ENCODE results near the gene TPGS1.

The TPGS1 gene

DNA sequence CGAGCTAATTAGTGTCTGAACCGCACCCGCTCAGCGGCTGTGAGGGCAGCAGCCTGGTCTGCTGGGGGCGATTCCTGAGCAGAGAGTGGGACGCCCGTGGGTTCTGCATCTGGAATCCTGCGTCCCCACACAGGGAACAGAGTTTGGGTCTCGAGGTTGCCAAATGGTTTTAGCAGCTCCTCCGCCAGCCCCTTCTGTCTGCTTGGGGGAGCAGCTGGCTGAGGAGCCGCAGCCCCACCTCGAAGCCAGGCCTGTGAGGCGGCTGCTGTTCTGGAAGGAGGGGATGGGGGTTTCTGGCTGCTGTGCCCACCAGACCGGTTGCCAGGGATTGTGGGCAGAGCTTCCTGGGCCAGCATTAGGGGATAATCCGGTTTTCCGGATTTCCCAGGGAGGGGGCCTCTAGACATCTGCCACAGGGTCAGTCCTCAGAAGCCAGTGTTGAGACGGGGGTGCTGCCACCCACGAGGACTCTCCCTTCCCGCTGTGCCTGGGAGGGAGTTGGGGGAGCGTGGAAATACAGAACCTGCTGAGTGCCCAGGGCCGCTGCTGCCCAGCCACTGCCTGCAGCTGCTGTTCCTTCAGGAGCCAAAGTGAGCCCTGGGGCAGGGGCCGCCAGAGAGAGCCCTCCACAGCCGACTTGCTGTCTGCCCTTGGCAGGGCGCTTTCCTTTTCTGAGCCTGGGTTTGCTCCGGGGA lies 26.2 kb downstream of the TPGS1 start:
- H4K8ac ChIP-seq (ENCODE audit: low read depth, low read length) = no peak overlapping the region
- H3K79me1 ChIP-seq (ENCODE audit: low read depth, low read length) = peaks cover 50% of the 10 kb centered on the region
- H3K4me1 ChIP-seq (ENCODE audit: control insufficient read depth in 2 of 2, insufficient read depth in 1 of 2, low read depth in 1 of 2, low read length in 2 of 2) = peaks cover 11 to 12% of the 10 kb centered on the region in 2 donors
- peak overlapping the region; percentile 90 for H3K4ac ChIP-seq (ENCODE audit: low read length)
- H3K4me3 ChIP-seq (ENCODE audit: low read length in 2 of 2) = peak overlapping the region; percentile 97
- peak overlapping the region; percentile 63 for H3K14ac ChIP-seq (ENCODE audit: low read length)
- no peak overlapping the region for H4K91ac ChIP-seq (ENCODE audit: low read depth, low read length, poor library complexity)
- H3K23ac ChIP-seq (ENCODE audit: low read depth, low read length, poor library complexity) = peak overlapping the region; percentile 96
- H3K9ac ChIP-seq (ENCODE audit: low read depth, low read length, poor library complexity) = peak overlapping the region; percentile 83
- H3K4me2 ChIP-seq (ENCODE audit: insufficient read depth, low read length, poor library complexity, severe bottlenecking) = peak overlapping the region; percentile 98
- no peak for DNase-seq (ENCODE audit: low spot score)
- H3K27ac ChIP-seq (replicated peaks; ENCODE audit: low read length) = peak overlapping the region; percentile 72
- no peaks in the 10 kb centered on the region for H3K27me3 ChIP-seq (ENCODE audit: control insufficient read depth in 3 of 3, insufficient read depth in 3 of 3, low read depth in 1 of 3, low read length in 3 of 3)
- no peak overlapping the region for H2BK120ac ChIP-seq (ENCODE audit: low read depth, low read length)
- peaks cover 28 to 47% of the 10 kb centered on the region in 2 donors for H3K36me3 ChIP-seq (replicated peaks in 1 of 2; ENCODE audit: control insufficient read depth in 2 of 2, insufficient read depth in 2 of 2, low read length in 2 of 2)
- H3K9me3 ChIP-seq (replicated peaks in 1 of 2; ENCODE audit: control insufficient read depth in 2 of 2, insufficient read depth in 1 of 2, low read depth in 1 of 2, low read length in 2 of 2) = no peaks in the 10 kb centered on the region
- H2BK5ac ChIP-seq (ENCODE audit: low read length) = peak overlapping the region; percentile 96
- no peak overlapping the region for H2BK12ac ChIP-seq (ENCODE audit: low read length)
- H2AFZ ChIP-seq (ENCODE audit: low read length) = no peak overlapping the region
- peak overlapping the region; percentile 85 for H3K18ac ChIP-seq (ENCODE audit: low read length)
- peak overlapping the region; percentile 89 for H2BK15ac ChIP-seq (ENCODE audit: low read length)
- peak overlapping the region; percentile 97 for H2AK5ac ChIP-seq (ENCODE audit: low read depth, low read length)
- no CpG with 5 or more reads among the region's 25 CpGs for WGBS, 2 donors (ENCODE audit: extremely low coverage in 2 of 2, insufficient read length in 2 of 2, insufficient replicate concordance in 1 of 2)

DNA sequence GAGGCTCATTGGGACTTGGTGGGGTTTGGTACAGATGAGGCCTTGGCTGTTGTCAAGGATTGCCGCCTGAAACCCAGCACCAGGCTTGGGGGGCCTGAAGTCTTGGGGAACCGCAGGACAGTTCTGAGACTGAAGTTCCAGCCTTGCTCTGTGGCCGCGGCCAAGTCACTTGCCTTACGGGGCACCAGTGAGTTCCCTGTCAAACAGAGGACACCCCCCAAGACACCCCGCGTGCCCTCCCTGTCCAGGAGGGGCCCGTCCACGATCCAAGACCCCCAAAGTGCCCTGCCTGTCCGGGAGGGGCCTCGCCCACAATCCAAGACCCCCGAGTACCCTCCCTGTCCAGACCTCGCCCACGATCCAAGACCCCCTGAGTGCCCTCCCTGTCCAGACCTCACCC lies 26.8 kb downstream of the TPGS1 start:
- no peak overlapping the region for H3K4me3 ChIP-seq (ENCODE audit: low read length in 2 of 2)

DNA sequence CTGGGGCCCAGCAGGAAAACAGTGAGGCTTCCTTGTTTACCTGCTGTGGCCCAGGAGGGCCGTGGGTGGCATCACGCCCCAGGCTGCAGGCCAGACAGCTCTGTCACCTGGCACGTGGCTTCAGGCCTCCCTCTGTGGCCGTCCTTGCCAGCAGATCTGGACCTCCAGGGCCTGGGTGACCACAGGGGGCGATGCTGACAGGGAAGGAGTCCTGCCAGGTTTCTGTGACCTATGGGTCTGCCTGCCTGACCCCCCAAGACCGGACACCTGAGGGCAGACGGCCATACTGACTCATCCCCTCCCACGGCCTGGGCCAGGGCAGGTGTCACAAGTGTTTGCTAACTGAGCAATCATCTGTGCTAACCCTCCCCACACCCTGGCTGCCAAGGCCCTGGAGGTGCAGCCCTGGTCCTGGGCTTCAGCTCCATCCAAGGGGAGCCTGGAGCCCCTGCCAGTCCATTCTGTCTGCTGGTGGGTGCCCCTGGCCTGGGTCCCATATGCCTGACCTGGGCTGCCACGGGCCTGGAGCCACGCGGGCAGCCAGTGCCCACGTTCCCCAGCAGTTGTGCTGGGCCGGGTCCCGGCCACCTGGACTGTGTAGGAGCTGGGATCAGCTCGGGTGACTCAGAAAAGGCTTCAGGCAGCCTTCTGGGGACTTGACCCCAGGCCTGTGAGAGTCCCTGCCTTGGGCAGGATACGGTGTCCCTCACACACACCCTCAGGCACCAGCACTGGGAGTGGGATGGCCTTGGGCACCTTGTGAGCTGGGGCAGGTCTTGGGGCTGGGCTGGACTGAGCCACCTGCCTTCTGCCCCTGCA lies 27.9 kb downstream of the TPGS1 start:
- Histone ChIP-seq H4K91ac (ENCODE audit: low read depth, low read length, poor library complexity) (no peak overlapping the region), H3K18ac (ENCODE audit: low read length) (no peak overlapping the region), H2AK5ac (ENCODE audit: low read depth, low read length) (no peak overlapping the region), H3K4ac (ENCODE audit: low read length) (no peak overlapping the region), H3K4me1 (ENCODE audit: control insufficient read depth in 2 of 2, insufficient read depth in 1 of 2, low read depth in 1 of 2, low read length in 2 of 2) (peaks cover 7 to 11% of the 10 kb centered on the region in 2 donors), H3K9me3 (replicated peaks in 1 of 2; ENCODE audit: control insufficient read depth in 2 of 2, insufficient read depth in 1 of 2, low read depth in 1 of 2, low read length in 2 of 2) (no peaks in the 10 kb centered on the region), H3K27me3 (ENCODE audit: control insufficient read depth in 3 of 3, insufficient read depth in 3 of 3, low read depth in 1 of 3, low read length in 3 of 3) (no peaks in the 10 kb centered on the region), H4K8ac (ENCODE audit: low read depth, low read length) (no peak overlapping the region), H3K27ac (replicated peaks; ENCODE audit: low read length) (no peak overlapping the region), H2BK5ac (ENCODE audit: low read length) (no peak overlapping the region), H3K9ac (ENCODE audit: low read depth, low read length, poor library complexity) (no peak overlapping the region), H2BK120ac (ENCODE audit: low read depth, low read length) (no peak overlapping the region), H3K23ac (ENCODE audit: low read depth, low read length, poor library complexity) (peak overlapping the region; percentile 43), H3K4me3 (ENCODE audit: low read length in 2 of 2) (no peak overlapping the region), H2AFZ (ENCODE audit: low read length) (no peak overlapping the region), H3K36me3 (replicated peaks in 1 of 2; ENCODE audit: control insufficient read depth in 2 of 2, insufficient read depth in 2 of 2, low read length in 2 of 2) (peaks cover 38 to 59% of the 10 kb centered on the region in 2 donors), H2BK15ac (ENCODE audit: low read length) (no peak overlapping the region), H3K79me1 (ENCODE audit: low read depth, low read length) (peaks cover 49% of the 10 kb centered on the region), H3K14ac (ENCODE audit: low read length) (no peak overlapping the region), H2BK12ac (ENCODE audit: low read length) (no peak overlapping the region), H3K4me2 (ENCODE audit: insufficient read depth, low read length, poor library complexity, severe bottlenecking) (no peak overlapping the region)
- no CpG with 5 or more reads among the region's 16 CpGs for WGBS, 2 donors (ENCODE audit: extremely low coverage in 2 of 2, insufficient read length in 2 of 2, insufficient replicate concordance in 1 of 2)
- no peak for DNase-seq (ENCODE audit: low spot score)

More for the DNA sequence above, 26.8 kb downstream of the TPGS1 start:
- Histone ChIP-seq H2BK12ac (ENCODE audit: low read length) (no peak overlapping the region), H3K9me3 (replicated peaks in 1 of 2; ENCODE audit: control insufficient read depth in 2 of 2, insufficient read depth in 1 of 2, low read depth in 1 of 2, low read length in 2 of 2) (no peaks in the 10 kb centered on the region), H3K18ac (ENCODE audit: low read length) (no peak overlapping the region), H3K23ac (ENCODE audit: low read depth, low read length, poor library complexity) (no peak overlapping the region), H2BK5ac (ENCODE audit: low read length) (no peak overlapping the region), H2AFZ (ENCODE audit: low read length) (no peak overlapping the region), H3K4ac (ENCODE audit: low read length) (no peak overlapping the region), H2BK120ac (ENCODE audit: low read depth, low read length) (no peak overlapping the region), H3K36me3 (replicated peaks in 1 of 2; ENCODE audit: control insufficient read depth in 2 of 2, insufficient read depth in 2 of 2, low read length in 2 of 2) (peaks cover 34 to 53% of the 10 kb centered on the region in 2 donors), H3K14ac (ENCODE audit: low read length) (no peak overlapping the region), H3K79me1 (ENCODE audit: low read depth, low read length) (peaks cover 49% of the 10 kb centered on the region), H4K91ac (ENCODE audit: low read depth, low read length, poor library complexity) (no peak overlapping the region), H4K8ac (ENCODE audit: low read depth, low read length) (no peak overlapping the region), H2AK5ac (ENCODE audit: low read depth, low read length) (no peak overlapping the region), H2BK15ac (ENCODE audit: low read length) (no peak overlapping the region), H3K9ac (ENCODE audit: low read depth, low read length, poor library complexity) (no peak overlapping the region), H3K4me1 (ENCODE audit: control insufficient read depth in 2 of 2, insufficient read depth in 1 of 2, low read depth in 1 of 2, low read length in 2 of 2) (peaks cover 8 to 11% of the 10 kb centered on the region in 2 donors), H3K4me2 (ENCODE audit: insufficient read depth, low read length, poor library complexity, severe bottlenecking) (peak overlapping the region; percentile 2), H3K27ac (replicated peaks; ENCODE audit: low read length) (no peak overlapping the region), H3K27me3 (ENCODE audit: control insufficient read depth in 3 of 3, insufficient read depth in 3 of 3, low read depth in 1 of 3, low read length in 3 of 3) (no peaks in the 10 kb centered on the region)
- DNase-seq (ENCODE audit: low spot score) = no peak
- no CpG with 5 or more reads among the region's 14 CpGs for WGBS, 2 donors (ENCODE audit: extremely low coverage in 2 of 2, insufficient read length in 2 of 2, insufficient replicate concordance in 1 of 2)

Measured in neuronal stem cell (in vitro differentiated cells).